GM21390 (cell line): ENCODE results near the gene SNX8.
A peak's percentile ranks its signal among the peaks of the same experiment; 100 is the strongest.

Source experiments
- ATAC-seq: cut with Tn5 transposase; IDR thresholded peaks from one replicate; pipeline ENCODE4 v1.9.1; 2021; ENCODE audit not compliant: unreplicated experiment

Gene SNX8

GRCh38 chr7:2266911-2267310, 47.3 kb downstream of the SNX8 start:
- no peak for ATAC-seq

GRCh38 chr7:2264158-2264557, 50.1 kb downstream of the SNX8 start:
- ATAC-seq: no peak

- no peak for ATAC-seq
Measured at GRCh38 chr7:2263176-2263575, 51.1 kb downstream of the SNX8 start.

GRCh38 chr7:2261611-2262010, 52.6 kb downstream of the SNX8 start:
- ATAC-seq: no peak

- no peak for ATAC-seq
Measured at GRCh38 chr7:2260820-2261219, 53.4 kb downstream of the SNX8 start.

- ATAC-seq: no peak
Measured at GRCh38 chr7:2259480-2259879, 54.8 kb downstream of the SNX8 start.

- peak; percentile 73 for ATAC-seq
Measured at GRCh38 chr7:2258661-2259365, 55.4 kb downstream of the SNX8 start.

GRCh38 chr7:2257651-2258050, 56.6 kb downstream of the SNX8 start:
- ATAC-seq: no peak

- no peak for ATAC-seq
Measured at GRCh38 chr7:2257046-2257551, 57.1 kb downstream of the SNX8 start.

- no peak for ATAC-seq
Measured at GRCh38 chr7:2256306-2257045, 57.8 kb downstream of the SNX8 start.

GRCh38 chr7:2255145-2256139, 58.8 kb downstream of the SNX8 start:
- ATAC-seq: no peak

GRCh38 chr7:2254429-2255144, 59.7 kb downstream of the SNX8 start:
- no peak for ATAC-seq

- ATAC-seq: no peak
Measured at GRCh38 chr7:2253525-2254244, 60.6 kb downstream of the SNX8 start.

GRCh38 chr7:2253021-2253420, 61.2 kb downstream of the SNX8 start:
- no peak for ATAC-seq

GRCh38 chr7:2251841-2252771, 62.1 kb downstream of the SNX8 start:
- no peak for ATAC-seq

GRCh38 chr7:2251381-2251780, 62.9 kb downstream of the SNX8 start:
- no peak for ATAC-seq

GRCh38 chr7:2249744-2250323, 64.4 kb downstream of the SNX8 start:
- no peak for ATAC-seq

GRCh38 chr7:2248984-2249694, 65.1 kb downstream of the SNX8 start:
- peak; percentile 64 for ATAC-seq
